Activated CD8-positive, alpha-beta memory T cell treated with anti-CD3 and anti-CD28 coated beads for 48 hours (primary cell): ENCODE measurements around the gene MEST.
"Not testable (repeated sequence)": the region's sequence is repeated elsewhere in the genome, so short reads cannot be mapped to it uniquely, and the experiment has no call there.

Source experiments
- DNase-seq, 3 experiments: peaks; one replicate each; pipeline ENCODE4 v3.0.0-alpha.2; 2020; ENCODE audit warnings: low read depth in 2 of 3, low spot score in 2 of 3

The MEST gene

DNA sequence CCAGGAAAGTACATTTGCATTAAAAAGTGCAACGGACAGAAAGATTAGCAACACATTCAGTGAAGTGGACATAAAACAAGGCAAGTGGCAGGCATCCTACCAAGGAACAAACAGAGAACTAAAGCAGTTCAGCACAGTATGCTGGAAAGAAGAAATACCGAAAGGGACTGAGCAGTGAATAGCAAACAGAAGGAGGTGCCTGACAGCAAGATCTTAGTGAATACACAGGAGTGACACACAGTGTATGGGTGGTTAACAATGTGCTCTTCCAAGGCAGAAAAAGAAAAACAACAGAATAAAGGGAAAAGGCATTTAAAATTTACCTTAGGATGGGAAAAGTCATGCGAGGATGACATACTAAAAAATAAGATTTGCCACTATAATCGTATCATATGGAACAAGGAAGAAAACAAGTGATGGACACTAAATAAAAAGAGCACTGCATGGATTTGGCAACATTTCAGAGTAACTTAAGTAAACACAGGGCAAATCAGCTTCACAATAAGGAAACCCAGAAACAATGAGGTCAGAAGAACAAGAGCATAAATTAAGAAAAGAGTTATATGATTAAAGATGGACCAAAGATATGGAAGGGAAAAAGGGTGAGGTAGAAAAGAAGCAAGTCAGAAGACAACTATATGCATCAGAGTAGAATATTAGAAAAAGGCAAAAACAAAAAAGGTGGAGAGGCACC lies 29.5 kb downstream of the MEST start:
- no peak for DNase-seq

DNA sequence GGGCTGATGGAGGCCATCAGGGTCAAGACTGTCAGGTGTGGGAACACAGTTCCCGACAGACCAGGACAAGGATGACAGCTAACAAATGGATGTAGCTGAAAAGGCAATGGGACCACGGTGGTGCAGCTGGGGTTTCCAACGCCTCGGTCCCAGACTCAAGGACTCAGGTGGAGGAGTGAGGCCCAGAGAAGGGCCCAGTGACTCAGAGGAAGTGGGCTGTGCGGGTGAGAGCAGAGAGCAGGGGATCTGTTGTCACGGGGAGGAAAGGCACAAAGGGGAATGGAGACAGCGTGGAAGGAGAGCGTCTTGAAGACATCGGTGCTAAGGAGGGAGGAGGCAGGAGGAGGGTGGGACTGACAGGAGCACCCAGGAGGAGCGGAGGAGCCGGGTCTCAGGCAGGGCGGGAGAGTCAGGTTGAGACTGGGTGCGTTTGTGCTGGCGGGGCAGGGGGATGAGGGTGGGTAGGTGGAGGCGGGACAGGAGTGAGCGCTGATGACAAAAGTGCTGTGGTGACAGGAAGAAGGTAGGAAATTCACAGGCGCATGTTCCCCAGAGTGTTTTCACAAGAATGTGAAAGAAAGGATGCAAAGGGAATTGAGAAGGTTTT lies 31.7 kb downstream of the MEST start:
- DNase-seq = not testable (repeated sequence)

DNA sequence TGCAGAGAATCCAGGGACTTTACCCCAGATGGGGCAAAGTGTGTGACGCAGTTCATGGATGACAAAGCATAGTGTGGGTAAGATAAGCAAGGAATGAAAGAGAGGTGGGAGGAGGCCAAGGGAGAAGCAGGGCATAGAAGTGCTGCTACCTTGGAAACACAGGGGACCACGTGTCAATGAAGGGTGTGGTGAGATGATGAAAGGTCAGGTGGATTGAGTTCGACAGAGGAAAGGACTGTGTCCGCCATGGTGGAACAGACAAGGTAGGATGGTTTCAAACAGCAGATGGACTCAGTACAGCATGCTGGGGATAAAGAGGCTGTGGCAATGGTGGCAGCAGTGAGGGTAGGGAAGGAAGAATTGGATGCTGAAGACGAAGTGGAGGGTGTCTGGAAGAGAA lies 32.7 kb downstream of the MEST start:
- no peak for DNase-seq

DNA sequence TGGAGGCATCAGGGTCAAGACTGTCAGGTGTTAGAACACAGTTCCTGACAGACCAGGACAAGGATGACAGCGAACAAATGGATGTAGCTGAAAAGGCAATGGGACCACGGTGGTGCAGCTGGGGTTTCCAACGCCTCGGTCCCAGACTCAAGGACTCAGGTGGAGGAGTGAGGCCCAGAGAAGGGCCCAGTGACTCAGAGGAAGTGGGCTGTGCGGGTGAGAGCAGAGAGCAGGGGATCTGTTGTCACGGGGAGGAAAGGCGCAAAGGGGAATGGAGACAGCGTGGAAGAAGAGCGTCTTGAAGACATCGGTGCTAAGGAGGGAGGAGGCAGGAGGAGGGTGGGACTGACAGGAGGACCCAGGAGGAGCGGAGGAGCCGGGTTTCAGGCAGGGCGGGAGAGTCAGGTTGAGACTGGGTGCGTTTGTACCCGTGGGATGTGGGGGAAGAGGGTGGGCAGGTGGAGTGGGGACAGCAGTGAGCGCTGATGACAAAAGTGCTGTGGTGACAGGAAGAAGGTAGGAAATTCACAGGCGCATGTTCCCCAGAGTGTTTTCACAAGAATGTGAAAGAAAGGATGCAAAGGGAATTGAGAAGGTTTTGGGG lies 36.0 kb downstream of the MEST start:
- DNase-seq = not testable (repeated sequence)

DNA sequence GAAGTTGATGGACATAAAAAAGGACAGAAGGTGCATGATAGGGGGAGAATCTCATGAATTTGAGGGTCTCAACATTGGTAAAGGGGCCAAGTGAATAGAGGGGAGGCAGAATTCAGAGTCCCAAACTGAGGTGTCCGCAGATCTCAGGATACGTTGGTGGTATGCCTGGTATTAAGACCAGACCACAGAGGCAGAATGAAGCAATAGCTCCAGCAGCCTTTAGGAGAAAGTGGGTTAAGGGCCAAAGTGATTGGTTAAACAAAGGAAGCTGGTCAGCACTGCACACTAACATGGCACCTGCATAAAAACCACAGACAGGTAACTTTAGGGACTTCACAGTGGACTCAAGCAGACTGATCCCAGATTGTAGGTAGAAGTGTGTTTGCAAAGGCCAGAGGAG lies 37.5 kb downstream of the MEST start:
- DNase-seq = no peak

DNA sequence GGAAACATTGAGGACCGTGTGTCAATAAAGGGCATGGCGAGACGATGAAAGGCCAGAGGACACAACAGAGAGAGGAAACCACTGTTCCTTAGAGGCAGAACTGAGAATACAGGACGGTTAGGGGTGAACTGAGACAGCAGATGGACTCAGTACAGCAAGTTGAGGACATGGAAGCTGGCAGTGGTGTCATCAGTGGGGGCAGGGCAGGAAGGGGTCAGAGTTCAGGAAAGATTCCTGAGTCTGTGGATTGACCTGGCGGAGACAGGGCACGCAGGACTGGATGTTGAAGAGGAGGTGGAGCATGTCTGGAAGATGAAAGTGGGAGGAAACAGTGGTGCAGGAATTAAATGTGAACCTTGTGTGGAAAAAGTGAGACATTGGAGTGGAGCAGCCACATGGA lies 46.0 kb downstream of the MEST start:
- DNase-seq = not testable (repeated sequence)

DNA sequence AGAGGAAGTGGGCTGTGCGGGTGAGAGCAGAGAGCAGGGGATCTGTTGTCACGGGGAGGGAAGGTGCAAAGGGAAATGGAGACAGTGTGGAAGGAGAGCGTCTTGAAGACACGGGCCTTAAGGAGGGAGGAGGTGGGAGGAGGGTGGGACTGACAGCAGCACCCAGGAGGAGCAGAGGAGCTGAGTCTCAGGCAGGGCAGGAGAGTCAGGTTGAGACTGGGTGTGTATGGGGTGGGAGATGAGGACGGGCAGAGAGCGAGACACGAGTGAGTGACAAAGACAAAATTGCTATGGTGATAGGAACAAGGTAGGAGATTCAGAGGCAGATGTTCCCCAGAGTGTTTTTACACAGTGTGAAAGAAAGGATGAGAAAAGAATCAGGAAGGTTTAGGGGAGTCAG lies 49.4 kb downstream of the MEST start:
- not testable (repeated sequence) for DNase-seq

DNA sequence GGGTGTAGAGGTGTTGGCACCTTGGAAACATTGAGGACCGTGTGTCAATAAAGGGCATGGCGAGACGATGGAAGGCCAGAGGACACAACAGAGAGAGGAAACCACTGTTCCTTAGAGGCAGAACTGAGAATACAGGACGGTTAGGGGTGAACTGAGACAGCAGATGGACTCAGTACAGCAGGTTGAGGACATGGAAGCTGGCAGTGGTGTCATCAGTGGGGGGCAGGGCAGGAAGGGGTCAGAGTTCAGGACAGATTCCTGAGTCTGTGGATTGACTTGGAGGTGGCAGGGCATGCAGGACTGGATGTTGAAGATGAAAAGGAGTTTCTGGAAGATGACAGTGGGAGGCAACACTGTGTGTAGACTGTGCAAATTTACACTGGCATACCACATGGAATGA lies 50.4 kb downstream of the MEST start:
- DNase-seq = not testable (repeated sequence)

DNA sequence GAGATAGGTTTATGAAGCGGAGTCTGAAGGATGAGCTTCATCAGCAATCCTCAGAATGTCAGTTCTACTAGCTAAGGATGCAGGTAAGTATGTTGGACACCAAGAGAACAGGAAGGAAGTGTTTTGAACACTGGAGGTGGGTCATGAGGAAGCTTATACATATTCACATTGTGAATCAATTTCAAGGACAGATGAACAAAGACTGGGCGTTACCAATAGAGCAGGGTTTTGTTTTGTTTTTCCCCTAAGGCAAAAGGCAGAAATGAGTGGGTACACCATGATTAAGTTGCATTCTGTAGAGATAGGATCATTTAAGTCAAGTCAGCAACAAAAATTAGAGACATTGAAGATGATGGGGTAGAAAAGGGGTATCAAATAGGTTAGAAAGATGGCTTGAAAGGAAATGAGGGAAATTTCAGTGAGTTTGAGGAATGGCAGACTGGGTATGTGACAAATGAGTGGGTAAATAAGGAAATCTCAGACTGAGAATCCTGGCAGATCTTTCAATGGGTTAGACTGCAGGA lies 51.7 kb downstream of the MEST start:
- no peak for DNase-seq

DNA sequence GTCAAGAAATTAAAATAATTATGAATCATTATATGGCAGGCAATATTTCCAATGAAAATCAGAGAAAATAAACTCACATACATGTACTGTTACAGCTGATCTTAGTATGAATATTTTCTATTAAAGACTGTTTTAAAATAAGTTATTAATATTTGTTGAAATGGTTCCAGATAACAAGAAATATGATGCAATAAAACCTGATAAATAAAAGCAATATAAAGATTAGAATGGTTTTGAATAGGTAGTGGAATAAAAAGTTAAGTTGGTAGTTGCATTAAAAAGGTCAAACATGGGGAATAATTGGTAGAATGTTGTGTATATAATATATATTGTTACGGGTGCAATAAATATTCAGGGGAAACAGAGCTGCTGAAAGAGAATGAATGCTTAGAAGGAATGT lies 52.5 kb downstream of the MEST start:
- no peak for DNase-seq

DNA sequence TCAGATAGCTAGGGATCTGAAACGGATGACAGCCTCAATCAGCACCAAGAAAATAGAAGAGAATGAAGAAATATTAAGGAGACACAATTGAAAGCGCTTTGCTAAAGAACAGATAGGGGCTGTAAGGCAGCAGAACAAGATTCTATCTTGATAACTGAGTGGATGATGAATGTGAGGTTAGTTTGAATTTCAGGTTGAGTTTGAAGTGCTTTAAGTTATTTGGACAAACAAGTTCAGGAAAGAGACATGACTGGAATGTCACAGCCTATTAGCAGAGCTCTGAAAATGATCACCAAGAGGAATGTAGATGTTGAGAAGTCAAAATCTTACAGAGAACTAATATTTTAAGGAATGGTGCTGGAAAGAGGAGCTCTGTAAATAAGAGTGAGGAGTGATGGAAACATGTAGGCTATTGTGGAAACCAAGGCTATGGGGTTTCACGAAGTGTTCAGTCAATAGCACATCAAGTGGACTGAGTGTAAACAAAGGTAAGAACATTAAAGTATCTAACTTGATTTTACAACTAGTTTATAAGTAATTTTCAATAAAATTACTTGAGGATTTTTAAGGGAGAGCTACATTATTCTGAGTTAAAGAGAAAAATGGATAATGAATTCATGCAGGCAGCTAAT lies 61.6 kb downstream of the MEST start:
- no peak for DNase-seq

DNA sequence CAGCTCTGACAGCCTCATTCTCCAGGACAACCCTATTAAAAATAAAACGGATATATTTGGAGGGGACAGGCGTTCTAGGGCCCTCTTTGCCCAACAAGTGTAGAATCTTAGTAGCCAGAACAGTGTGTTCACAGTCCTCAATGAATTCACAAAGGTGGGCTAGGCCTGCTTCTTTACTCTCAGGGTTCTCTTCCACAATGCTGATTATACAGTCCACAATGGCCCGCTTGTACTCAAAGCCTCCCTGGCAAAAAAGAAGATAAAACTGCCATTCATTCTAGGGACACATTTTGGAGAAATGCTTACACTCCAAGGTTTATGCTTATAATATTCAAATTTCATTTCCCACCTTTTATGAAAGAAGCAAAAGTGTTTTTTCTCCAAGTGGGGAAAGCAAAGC lies 62.6 kb downstream of the MEST start:
- no peak for DNase-seq
